ENCODE measurements around the gene NTN1. TPM values are rescaled to one million over a fixed set of nuclear protein-coding genes. Genes with fewer than 3 reads are reported as not detected.

The NTN1 gene
- total and polyA plus RNA-seq, 2 donors from 2014 or later = 1.8 TPM

DNA sequence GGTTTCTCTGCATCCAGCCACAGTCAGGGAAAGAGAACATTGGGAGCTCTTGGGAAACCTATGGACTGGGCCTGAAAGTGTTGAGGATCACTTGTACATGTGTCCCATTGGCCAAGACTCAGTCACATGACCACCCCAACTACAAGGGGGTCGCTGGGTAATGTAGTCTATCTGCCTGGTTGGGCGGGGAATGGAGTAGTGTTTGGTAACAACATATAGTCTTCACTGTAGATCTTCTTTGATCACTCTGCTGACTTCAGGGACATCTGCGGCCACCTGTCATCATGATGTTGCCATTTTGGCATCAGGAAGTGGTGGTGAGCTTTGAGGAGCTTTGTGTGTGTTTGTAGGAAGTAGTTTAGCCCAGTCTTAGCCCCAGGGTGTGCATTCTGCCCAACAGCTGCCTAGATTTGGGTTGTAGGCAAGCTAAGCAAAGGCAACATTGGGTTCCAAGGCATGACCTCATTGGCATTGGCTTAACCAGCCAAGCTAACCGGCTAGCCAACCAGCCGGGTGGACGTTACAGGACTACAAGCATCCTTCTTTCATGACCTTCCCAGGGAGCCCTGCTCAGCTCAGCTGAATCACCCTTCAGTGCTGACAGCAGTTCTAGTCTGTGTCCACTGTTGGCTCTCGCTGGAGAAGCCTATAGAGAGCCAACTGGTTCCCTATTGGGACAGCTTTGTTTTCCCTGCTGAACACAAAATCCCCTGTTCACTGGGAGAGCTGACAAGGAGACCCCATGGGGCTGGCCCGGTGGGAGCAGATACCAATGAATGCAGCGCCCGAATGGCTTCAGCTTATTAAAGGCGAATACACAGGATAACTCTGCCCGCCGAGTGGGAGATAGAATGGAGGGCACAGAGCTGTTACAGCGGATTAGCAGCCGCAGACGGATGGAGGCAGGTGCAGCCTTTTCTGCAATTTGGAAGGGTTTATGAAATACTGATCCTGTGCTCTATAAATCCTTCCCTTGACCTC lies 178.6 kb downstream of the NTN1 start:
- Histone ChIP-seq H3K27ac (ENCODE audit: low read depth in 2 of 2, low read length in 2 of 2) (no peak overlapping the region), H3K9me3 (ENCODE audit: control insufficient read depth in 2 of 3, insufficient read depth in 1 of 3, low read length in 3 of 3) (no peaks in the 10 kb centered on the region), H3K4me1 (ENCODE audit: control insufficient read depth in 2 of 3, insufficient read depth in 2 of 3, low read depth in 1 of 3, low read length in 3 of 3) (no peaks in the 10 kb centered on the region), H3K36me3 (ENCODE audit: control insufficient read depth in 2 of 3, insufficient read depth in 3 of 3, low read length in 3 of 3) (no peaks in the 10 kb centered on the region), H3K27me3 (ENCODE audit: control insufficient read depth, insufficient read depth, low read length) (no peaks in the 10 kb centered on the region), H3K4me3 (ENCODE audit: low read length in 3 of 3) (no peak overlapping the region), H3K9ac (ENCODE audit: low read length in 3 of 3) (no peak overlapping the region)
- no peak for FAIRE-seq
- intact Hi-C loops (cut with DNase I) = no loop called here
- TF ChIP-seq, protein P1, sequence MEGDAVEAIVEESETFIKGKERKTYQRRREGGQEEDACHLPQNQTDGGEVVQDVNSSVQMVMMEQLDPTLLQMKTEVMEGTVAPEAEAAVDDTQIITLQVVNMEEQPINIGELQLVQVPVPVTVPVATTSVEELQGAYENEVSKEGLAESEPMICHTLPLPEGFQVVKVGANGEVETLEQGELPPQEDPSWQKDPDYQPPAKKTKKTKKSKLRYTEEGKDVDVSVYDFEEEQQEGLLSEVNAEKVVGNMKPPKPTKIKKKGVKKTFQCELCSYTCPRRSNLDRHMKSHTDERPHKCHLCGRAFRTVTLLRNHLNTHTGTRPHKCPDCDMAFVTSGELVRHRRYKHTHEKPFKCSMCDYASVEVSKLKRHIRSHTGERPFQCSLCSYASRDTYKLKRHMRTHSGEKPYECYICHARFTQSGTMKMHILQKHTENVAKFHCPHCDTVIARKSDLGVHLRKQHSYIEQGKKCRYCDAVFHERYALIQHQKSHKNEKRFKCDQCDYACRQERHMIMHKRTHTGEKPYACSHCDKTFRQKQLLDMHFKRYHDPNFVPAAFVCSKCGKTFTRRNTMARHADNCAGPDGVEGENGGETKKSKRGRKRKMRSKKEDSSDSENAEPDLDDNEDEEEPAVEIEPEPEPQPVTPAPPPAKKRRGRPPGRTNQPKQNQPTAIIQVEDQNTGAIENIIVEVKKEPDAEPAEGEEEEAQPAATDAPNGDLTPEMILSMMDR (IDR thresholded peaks at IDR 0.05; ENCODE audit: borderline replicate concordance, extremely low read depth, insufficient read depth) = no peak
- DNase-seq = peak in 1 of 5 donors; percentile 31

DNA sequence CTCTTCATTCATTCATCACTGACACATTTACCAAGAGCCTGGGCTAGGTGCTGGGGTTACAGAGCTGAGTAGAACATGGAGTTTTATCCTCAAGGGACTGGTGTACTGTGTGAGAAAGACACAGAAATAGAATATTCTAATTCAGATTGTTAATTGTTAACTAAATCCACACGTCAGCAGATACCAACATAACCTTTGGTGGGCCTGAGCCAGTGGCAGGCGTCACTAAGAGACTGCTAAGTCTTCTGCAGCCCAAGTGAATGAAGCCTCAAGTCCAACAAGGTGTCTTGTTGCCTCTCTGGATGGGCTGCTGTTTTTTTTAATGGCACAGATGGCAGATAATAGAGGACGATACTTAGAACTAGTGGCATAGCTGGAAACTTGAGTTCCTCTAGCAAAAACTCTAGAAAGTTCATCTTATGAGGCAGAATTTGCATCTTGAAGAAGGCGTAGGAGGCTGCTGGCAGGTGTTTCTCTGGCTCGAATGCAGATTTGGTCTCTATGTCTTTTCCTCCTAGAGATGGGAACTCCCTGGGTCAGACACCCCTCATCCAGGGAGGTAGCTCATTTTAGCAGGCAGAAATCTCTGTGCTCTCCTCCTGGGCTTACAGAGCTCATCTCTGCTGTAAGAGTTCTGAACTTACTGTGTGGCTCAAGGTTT lies 179.5 kb downstream of the NTN1 start:
- no peak overlapping the region for H3K27ac ChIP-seq (ENCODE audit: low read depth in 2 of 2, low read length in 2 of 2)
- H3K9ac ChIP-seq (ENCODE audit: low read length in 3 of 3) = no peak overlapping the region
- FAIRE-seq (no peak), DNase-seq (no peak)
- no peak overlapping the region for H3K4me3 ChIP-seq (ENCODE audit: low read length in 3 of 3)
- H3K36me3 ChIP-seq (ENCODE audit: control insufficient read depth in 2 of 3, insufficient read depth in 3 of 3, low read length in 3 of 3) = no peaks in the 10 kb centered on the region
- TF ChIP-seq, protein P1 (IDR thresholded peaks at IDR 0.05; ENCODE audit: borderline replicate concordance, extremely low read depth, insufficient read depth) = no peak
- no peaks in the 10 kb centered on the region for H3K9me3 ChIP-seq (ENCODE audit: control insufficient read depth in 2 of 3, insufficient read depth in 1 of 3, low read length in 3 of 3)
- no peaks in the 10 kb centered on the region for H3K4me1 ChIP-seq (ENCODE audit: control insufficient read depth in 2 of 3, insufficient read depth in 2 of 3, low read depth in 1 of 3, low read length in 3 of 3)
- intact Hi-C loops (cut with DNase I) = no loop called here
- no peaks in the 10 kb centered on the region for H3K27me3 ChIP-seq (ENCODE audit: control insufficient read depth, insufficient read depth, low read length)

GRCh38 chr17:9202532-9202931 lies 181.2 kb downstream of the NTN1 start:
- Histone ChIP-seq H3K9ac (ENCODE audit: low read length in 3 of 3) (no peak overlapping the region), H3K4me3 (ENCODE audit: low read length in 3 of 3) (no peak overlapping the region), H3K27ac (ENCODE audit: low read depth in 2 of 2, low read length in 2 of 2) (no peak overlapping the region), H3K36me3 (ENCODE audit: control insufficient read depth in 2 of 3, insufficient read depth in 3 of 3, low read length in 3 of 3) (no peaks in the 10 kb centered on the region), H3K9me3 (ENCODE audit: control insufficient read depth in 2 of 3, insufficient read depth in 1 of 3, low read length in 3 of 3) (no peaks in the 10 kb centered on the region), H3K27me3 (ENCODE audit: control insufficient read depth, insufficient read depth, low read length) (no peaks in the 10 kb centered on the region), H3K4me1 (ENCODE audit: control insufficient read depth in 2 of 3, insufficient read depth in 2 of 3, low read depth in 1 of 3, low read length in 3 of 3) (peaks cover 0 to 2% (median 0%) of the 10 kb centered on the region in 3 donors)
- intact Hi-C loops (cut with DNase I) = no loop called here
- DNase-seq (no peak), FAIRE-seq (no peak)
- TF ChIP-seq, protein P1 (IDR thresholded peaks at IDR 0.05; ENCODE audit: borderline replicate concordance, extremely low read depth, insufficient read depth) = no peak
